A549 (cell line): ENCODE results near the gene SLC39A11.

Experiments used
- CEBPB ChIP-seq, 2 experiments: fragments of >200 bp in 1 of 2; sonication (Bioruptor Twin) in 1 of 2; formaldehyde crosslinking in 1 of 2; IDR thresholded peaks; 2 replicates each; pipeline ENCODE4 v1.6.1; 2012 to 2016
- CHD2 ChIP-seq: fragments of 150-350 bp; IDR thresholded peaks from 2 replicates; pipeline ENCODE4 v1.6.1; 2014; ENCODE audit warnings: low read length; ENCODE audit not compliant: partially characterized antibody

- TF ChIP-seq CHD2, result no peak
- no peak for TF ChIP-seq CEBPB (IDR thresholded peaks at IDR 0.05)
These were observed 20.1 kb downstream of the SLC39A11 start for GRCh38 chr17:73072219-73072962.
